BE2C (cell line): Measurements from ENCODE around the gene LTBP1.

ENCODE experiments used
- DNase-seq: peaks from one replicate; pipeline ENCODE4 v3.0.0-alpha.2; 2020
- H3K27me3 ChIP-seq: fragments of 250-450 bp; sonication (Bioruptor Pico); 2 replicates; pipeline ENCODE4 v1.5.1; 2020; ENCODE audit warnings: mild to moderate bottlenecking
- H3K36me3 ChIP-seq: fragments of 250-450 bp; sonication (Bioruptor Pico); 2 replicates; pipeline ENCODE4 v1.5.1; 2020; ENCODE audit warnings: mild to moderate bottlenecking
- H3K4me1 ChIP-seq: fragments of 250-450 bp; sonication (Bioruptor Pico); 2 replicates; pipeline ENCODE4 v1.5.1; 2020
- H3K4me3 ChIP-seq: 2 replicates; pipeline ENCODE4 v1.5.1; 2011; ENCODE audit warnings: low read depth, low read length
- H3K9me3 ChIP-seq: fragments of 250-450 bp; sonication (Bioruptor Pico); 2 replicates; pipeline ENCODE4 v1.5.1; 2020
- CTCF ChIP-seq: IDR thresholded peaks from 2 replicates; pipeline ENCODE4 v1.5.1; 2012; ENCODE audit warnings: mild to moderate bottlenecking, low read depth, low read length

LTBP1 gene

DNA sequence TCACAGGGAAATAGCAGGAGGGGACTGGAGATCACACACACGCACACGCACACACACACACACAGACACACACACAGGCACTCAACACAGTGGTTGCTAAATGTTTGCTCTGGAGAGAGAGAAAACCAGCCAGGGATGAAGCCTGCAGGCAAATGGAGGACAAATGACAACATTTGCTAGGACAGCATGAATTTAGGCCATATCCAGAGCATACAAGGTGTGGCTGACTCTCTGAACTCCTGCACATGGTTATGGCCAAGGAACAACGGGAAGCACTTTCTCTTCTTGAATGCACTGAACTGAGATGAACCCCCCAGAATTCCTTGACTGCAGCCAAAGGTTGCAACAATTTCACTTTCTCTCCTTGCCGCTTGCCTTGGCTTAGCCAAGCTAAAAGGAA lies 299.7 kb downstream of the LTBP1 start:
- no peaks in the 10 kb centered on the region for H3K4me1 ChIP-seq
- no peaks in the 10 kb centered on the region for H3K36me3 ChIP-seq
- TF ChIP-seq CTCF = no peak
- no peaks in the 10 kb centered on the region for H3K27me3 ChIP-seq
- H3K9me3 ChIP-seq = no peaks in the 10 kb centered on the region
- no peak overlapping the region for H3K4me3 ChIP-seq
- no peak for DNase-seq

- Histone ChIP-seq H3K36me3 (no peaks in the 10 kb centered on the region), H3K27me3 (no peaks in the 10 kb centered on the region), H3K4me1 (no peaks in the 10 kb centered on the region), H3K4me3 (no peak overlapping the region), H3K9me3 (no peaks in the 10 kb centered on the region)
- TF ChIP-seq CTCF = no peak
- DNase-seq = no peak
Measured at GRCh38 chr2:33247365-33247764, 300.6 kb downstream of the LTBP1 start.

DNA sequence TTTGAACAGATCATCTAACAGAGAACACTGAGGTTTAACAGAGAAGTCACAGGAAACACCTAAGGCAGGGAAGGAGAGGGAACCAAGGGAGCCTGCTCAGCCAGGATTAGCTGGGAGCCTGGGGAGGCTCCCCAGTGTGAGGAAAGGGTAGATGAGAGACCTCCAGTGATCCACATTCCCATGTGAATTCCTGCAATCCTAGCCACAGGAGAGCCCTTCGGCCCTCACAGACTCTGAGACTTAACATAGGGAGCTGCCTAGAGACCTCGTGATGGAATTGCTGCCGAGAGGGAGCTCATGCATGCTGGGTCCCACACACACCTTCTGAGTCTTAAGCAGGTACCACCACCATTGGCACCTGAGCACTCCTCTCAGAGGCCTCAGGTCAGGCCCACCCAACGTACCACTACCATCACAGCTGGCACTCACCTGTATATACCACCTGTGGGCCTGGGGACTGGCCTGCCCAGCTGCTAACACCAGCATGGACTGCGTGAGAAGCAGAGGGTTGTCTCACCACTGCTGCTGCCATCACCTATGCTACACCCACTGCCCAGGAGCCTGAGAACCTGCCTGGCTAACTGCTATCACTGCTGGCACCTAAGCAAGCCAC lies 303.8 kb downstream of the LTBP1 start:
- Histone ChIP-seq H3K36me3 (no peaks in the 10 kb centered on the region), H3K9me3 (no peaks in the 10 kb centered on the region), H3K4me1 (no peaks in the 10 kb centered on the region), H3K4me3 (no peak overlapping the region), H3K27me3 (no peaks in the 10 kb centered on the region)
- no peak for DNase-seq
- no peak for TF ChIP-seq CTCF

GRCh38 chr2:33256162-33256755 lies 309.5 kb downstream of the LTBP1 start:
- Histone ChIP-seq H3K27me3 (no peaks in the 10 kb centered on the region), H3K9me3 (no peaks in the 10 kb centered on the region), H3K4me1 (no peaks in the 10 kb centered on the region), H3K36me3 (no peaks in the 10 kb centered on the region), H3K4me3 (no peak overlapping the region)
- no peak for TF ChIP-seq CTCF
- DNase-seq = no peak

GRCh38 chr2:33258387-33258786 lies 311.6 kb downstream of the LTBP1 start:
- TF ChIP-seq CTCF = no peak
- H3K36me3 ChIP-seq = no peaks in the 10 kb centered on the region
- DNase-seq = no peak
- no peaks in the 10 kb centered on the region for H3K27me3 ChIP-seq
- no peak overlapping the region for H3K4me3 ChIP-seq
- no peaks in the 10 kb centered on the region for H3K4me1 ChIP-seq
- H3K9me3 ChIP-seq = no peaks in the 10 kb centered on the region

DNA sequence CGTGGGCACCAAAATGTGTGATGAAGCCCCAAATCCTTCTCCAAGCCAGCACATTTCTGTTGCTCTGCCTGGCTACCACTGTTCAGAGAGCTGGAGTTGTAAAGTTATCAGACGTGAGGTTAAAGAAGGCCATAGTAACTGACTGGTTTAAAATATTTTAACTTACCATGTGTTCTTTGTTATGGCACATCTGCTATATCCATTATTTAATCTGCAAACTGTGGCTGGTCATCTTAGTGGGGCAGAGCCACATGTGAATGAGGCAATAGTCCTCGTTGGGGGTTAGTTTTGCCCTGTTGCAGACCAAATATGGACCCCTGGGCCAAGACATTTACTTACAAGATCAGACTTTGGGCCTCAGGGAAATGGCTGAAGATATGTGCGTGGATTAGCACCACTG lies 315.3 kb downstream of the LTBP1 start:
- no peaks in the 10 kb centered on the region for H3K36me3 ChIP-seq
- H3K9me3 ChIP-seq = no peaks in the 10 kb centered on the region
- DNase-seq = no peak
- no peaks in the 10 kb centered on the region for H3K4me1 ChIP-seq
- no peak for TF ChIP-seq CTCF
- no peak overlapping the region for H3K4me3 ChIP-seq
- no peaks in the 10 kb centered on the region for H3K27me3 ChIP-seq
